HepG2 (cell line): ENCODE results near the gene ANKRD39. TPM values are rescaled to one million over a fixed set of nuclear protein-coding genes. Genes with fewer than 3 reads are reported as not detected.

Experiments used
- ATAC-seq: fragments of 200-7000 bp; cut with Tn5 transposase; 3 replicates; pipeline ENCODE4 v1.9.1; 2020; ENCODE audit warnings: mild to moderate bottlenecking, moderate library complexity
- BruUV-seq: library from RNA; stranded (reverse); fragments of 400-500 nt; replicated peaks from 2 replicates; lab custom pipeline; 2021; lab: Mats Ljungman, UMichigan
- CTCF ChIA-PET: fragments of 300-600 bp; formaldehyde crosslinking; extraction: SDS; loops from one replicate; lab custom pipeline; 2021; ENCODE audit warnings: low total read pairs, inconsistent platforms, low intra/inter-chr PET ratio; lab: Yijun Ruan, JAX
- POLR2A ChIA-PET: fragments of 350-600 bp; sonication (Branson Sonifier 250); formaldehyde crosslinking; loops from one replicate; lab custom pipeline; 2020; ENCODE audit warnings: antibody characterized with exemption, inconsistent platforms; lab: Yijun Ruan, JAX
- DNase-seq: peaks from one replicate; pipeline ENCODE4 v3.0.0-alpha.2; 2015; ENCODE audit warnings: low spot score
- FAIRE-seq: peaks from 3 replicates; lab custom pipeline; 2011; peaks lifted over from hg19 to GRCh38; lab: Jason Lieb, UNC
- H2AFZ ChIP-seq: one replicate; pipeline ENCODE4 v1.6.1; 2011; ENCODE audit warnings: low read length, inconsistent platforms
- H3K27ac ChIP-seq: fragments of 300-600 bp; 3 replicates; pipeline ENCODE4 v1.8.0; 2011; ENCODE audit warnings: mixed run types, mild to moderate bottlenecking, mixed read lengths, low read length, inconsistent platforms; ENCODE audit not compliant: insufficient read depth; ENCODE audit errors: extremely low read length
- H3K27me3 ChIP-seq, 2 experiments: fragments of 200-600 bp in 1 of 2; 2 replicates in 1 of 2; 3 replicates in 1 of 2; pipeline versions ENCODE4 v1.6.0 to v1.8.0; 2011; ENCODE audit warnings: low read length in 2 of 2, mild to moderate bottlenecking in 2 of 2, moderate library complexity in 2 of 2, inconsistent platforms in 1 of 2; ENCODE audit not compliant: insufficient read depth in 2 of 2, control insufficient read depth in 1 of 2
- H3K36me3 ChIP-seq, 2 experiments: fragments of 200-600 bp in 1 of 2; replicated peaks in 1 of 2; 2 replicates in 1 of 2; 3 replicates in 1 of 2; pipeline versions ENCODE4 v1.5.1 to v1.8.0; 2011; ENCODE audit warnings: low read length in 2 of 2, inconsistent platforms in 1 of 2; ENCODE audit not compliant: insufficient read depth in 2 of 2, control insufficient read depth in 1 of 2
- H3K4me1 ChIP-seq: 2 replicates; pipeline ENCODE4 v1.5.1; 2012; ENCODE audit warnings: low read length, inconsistent platforms; ENCODE audit not compliant: insufficient read depth
- H3K4me2 ChIP-seq: 2 replicates; pipeline ENCODE4 v1.6.0; 2011; ENCODE audit warnings: low read depth, low read length, inconsistent platforms
- H3K4me3 ChIP-seq, 3 experiments: fragments of 200-600 bp in 1 of 3; sonication (generic), shearing (Covaris generic) in 1 of 3; replicated peaks in 1 of 3; 2 replicates each; pipeline ENCODE4 v1.5.1; 2011 to 2016; ENCODE audit warnings: low read length in 3 of 3, inconsistent platforms in 2 of 3, low read depth in 2 of 3, mild to moderate bottlenecking in 2 of 3, control low read depth in 1 of 3, mixed read lengths in 1 of 3; ENCODE audit not compliant: insufficient read depth in 1 of 3
- H3K79me2 ChIP-seq: one replicate; pipeline ENCODE4 v1.6.1; 2011; ENCODE audit warnings: low read length, inconsistent platforms; ENCODE audit not compliant: insufficient read depth
- H3K9ac ChIP-seq: 2 replicates; pipeline ENCODE4 v1.6.0; 2011; ENCODE audit warnings: mild to moderate bottlenecking, low read depth, low read length, inconsistent platforms; ENCODE audit not compliant: insufficient read depth
- H3K9me3 ChIP-seq: 2 replicates; pipeline ENCODE4 v1.5.1; 2012; ENCODE audit warnings: mild to moderate bottlenecking, low read length
- H4K20me1 ChIP-seq: 2 replicates; pipeline ENCODE4 v1.6.0; 2011; ENCODE audit warnings: inconsistent platforms, mild to moderate bottlenecking, low read length, moderate library complexity; ENCODE audit not compliant: insufficient read depth
- IRX3 ChIP-seq: sonication (generic); formaldehyde crosslinking; IDR thresholded peaks from 2 replicates; pipeline ENCODE4 v1.8.1; 2023; ENCODE audit warnings: mild to moderate bottlenecking, low read depth, missing genetic modification reagents, borderline replicate concordance
- JARID2 ChIP-seq: sonication (generic); formaldehyde crosslinking; IDR thresholded peaks from 2 replicates; pipeline ENCODE4 v1.8.1; 2023; ENCODE audit warnings: missing genetic modification reagents, inconsistent platforms; ENCODE audit not compliant: insufficient replicate concordance
- PHF20 ChIP-seq: sonication (generic); formaldehyde crosslinking; IDR thresholded peaks from 2 replicates; pipeline ENCODE4 v1.5.0; 2020; ENCODE audit warnings: mild to moderate bottlenecking, missing genetic modification reagents
- REL ChIP-seq: sonication (generic); formaldehyde crosslinking; conservative IDR thresholded peaks from 2 replicates; pipeline ENCODE4 v1.8.0; 2022; ENCODE audit warnings: mild to moderate bottlenecking, missing genetic modification reagents, moderate library complexity
- RFXANK ChIP-seq: IDR thresholded peaks from 2 replicates; pipeline ENCODE4 v1.6.1; 2016
- SAFB2 ChIP-seq: sonication (generic); formaldehyde crosslinking; IDR thresholded peaks from 2 replicates; pipeline ENCODE4 v1.5.1; 2020; ENCODE audit warnings: missing genetic modification reagents, low read depth, mild to moderate bottlenecking, borderline replicate concordance
- SIX4 ChIP-seq: sonication (generic); formaldehyde crosslinking; IDR thresholded peaks from 2 replicates; pipeline ENCODE4 v1.4.0; 2020; ENCODE audit warnings: missing genetic modification reagents
- SRSF4 ChIP-seq: fragments of 200-400 bp; formaldehyde crosslinking; IDR thresholded peaks from one replicate; pipeline ENCODE4 v1.6.1; 2018; ENCODE audit warnings: mild to moderate bottlenecking, low read depth, low read length, moderate library complexity; ENCODE audit not compliant: poor library complexity, severe bottlenecking
- ZKSCAN1 ChIP-seq: fragments of 150-350 bp; IDR thresholded peaks from 2 replicates; pipeline ENCODE4 v1.6.1; 2014; ENCODE audit warnings: low read length
- ZKSCAN5 ChIP-seq: sonication (generic); formaldehyde crosslinking; IDR thresholded peaks from 2 replicates; pipeline ENCODE4 v1.5.1; 2020; ENCODE audit warnings: mild to moderate bottlenecking, missing genetic modification reagents
- ZMYM4 ChIP-seq: sonication (generic); formaldehyde crosslinking; IDR thresholded peaks from 2 replicates; pipeline ENCODE4 v1.8.1; 2023; ENCODE audit warnings: mild to moderate bottlenecking, missing genetic modification reagents
- ZNF234 ChIP-seq: sonication (generic); formaldehyde crosslinking; conservative IDR thresholded peaks from 2 replicates; pipeline ENCODE4 v1.5.1; 2020; ENCODE audit warnings: mild to moderate bottlenecking, missing genetic modification reagents
- ZNF75D ChIP-seq: sonication (generic); formaldehyde crosslinking; IDR thresholded peaks from 2 replicates; pipeline ENCODE4 v1.8.1; 2023; ENCODE audit warnings: missing genetic modification reagents, mild to moderate bottlenecking, borderline replicate concordance
- WGBS: methylation state at CpG from one replicate; pipeline ENCODE4 v1.1.6; 2017; ENCODE audit warnings: low lambda C conversion rate; 5-methylcytosine and 5-hydroxymethylcytosine counted together
- in situ Hi-C: cut with HindIII; loops from 2 replicates; pipeline ENCODE4 v1.10.0; 2017; ENCODE audit warnings: low pct_unique_long_range_greater_than_20kb; ENCODE audit not compliant: extremely low pct_ligation_motif_present
- intact Hi-C: fragments of 100-400 bp; cut with micrococcal nuclease; formaldehyde crosslinking; loops from one replicate; pipeline ENCODE4 v1.10.0; 2022; ENCODE audit not compliant: unreplicated experiment
- polyA plus RNA-seq, 8 experiments: library from polyadenylated mRNA; depleted of rRNA in 3 of 8; stranded (reverse) in 7 of 8; unstranded in 1 of 8; fragments of >200 nt; fragmentation: Illumina TruSeq in 4 of 8; extraction: Trizol in 4 of 8; gene quantifications; 2 replicates each; pipeline versions ENCODE4 v1.2.1 to v1.2.3, GENCODE V29; 2011 to 2016; ENCODE audit warnings: low read depth in 4 of 8, missing spikeins in 1 of 8, mixed read lengths in 1 of 8; ENCODE audit not compliant: insufficient read depth in 1 of 8
- total RNA-seq, 5 experiments: library from RNA; depleted of rRNA; stranded (reverse); fragments of >200 nt; fragmentation: Illumina TruSeq; extraction: Trizol; gene quantifications; 2 replicates each; pipeline ENCODE4 v1.2.3, GENCODE V29; 2016; ENCODE audit warnings: low read depth in 1 of 5
- TF ChIP-seq, protein P1 (sequence below): sonication (generic); formaldehyde crosslinking; IDR thresholded peaks from 2 replicates; pipeline ENCODE4 v1.4.0; 2020; ENCODE audit warnings: missing genetic modification reagents
- TF ChIP-seq, protein P2 (sequence below): sonication (generic); formaldehyde crosslinking; IDR thresholded peaks from 2 replicates; pipeline ENCODE4 v1.5.1; 2020; ENCODE audit warnings: mild to moderate bottlenecking, missing genetic modification reagents, moderate library complexity
- TF ChIP-seq, protein P3 (sequence below): sonication (generic); formaldehyde crosslinking; IDR thresholded peaks from 2 replicates; pipeline ENCODE4 v1.8.0; 2022; ENCODE audit warnings: missing genetic modification reagents, mild to moderate bottlenecking, inconsistent platforms, borderline replicate concordance

Gene ANKRD39
- total and polyA plus RNA-seq, 2 of the 13 experiments (the other 11 are each of a cell fraction or from before 2014, with no cell fraction given): 23.2 to 24.8 TPM

DNA sequence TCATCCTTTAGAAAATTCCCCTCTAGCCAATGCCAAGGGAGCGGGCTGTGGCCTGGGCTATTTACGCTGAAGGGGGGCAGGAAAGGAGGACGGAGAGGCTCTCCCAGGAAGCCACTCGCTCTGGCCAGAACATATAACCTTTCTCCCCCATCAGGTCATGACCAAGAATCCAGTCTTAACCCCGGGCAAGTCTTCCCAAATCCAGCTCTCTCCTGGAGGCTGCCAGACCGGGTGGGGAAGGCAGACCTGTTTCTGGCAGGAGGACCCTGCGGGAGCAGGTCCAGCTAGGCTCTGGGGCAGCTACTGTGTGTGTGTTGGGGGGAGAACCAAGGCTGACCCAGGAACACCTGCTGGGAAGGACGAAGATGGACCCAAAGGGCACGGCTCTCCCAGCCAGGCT is 25.5 kb upstream of the ANKRD39 start (continued):
- TF ChIP-seq, protein P1, sequence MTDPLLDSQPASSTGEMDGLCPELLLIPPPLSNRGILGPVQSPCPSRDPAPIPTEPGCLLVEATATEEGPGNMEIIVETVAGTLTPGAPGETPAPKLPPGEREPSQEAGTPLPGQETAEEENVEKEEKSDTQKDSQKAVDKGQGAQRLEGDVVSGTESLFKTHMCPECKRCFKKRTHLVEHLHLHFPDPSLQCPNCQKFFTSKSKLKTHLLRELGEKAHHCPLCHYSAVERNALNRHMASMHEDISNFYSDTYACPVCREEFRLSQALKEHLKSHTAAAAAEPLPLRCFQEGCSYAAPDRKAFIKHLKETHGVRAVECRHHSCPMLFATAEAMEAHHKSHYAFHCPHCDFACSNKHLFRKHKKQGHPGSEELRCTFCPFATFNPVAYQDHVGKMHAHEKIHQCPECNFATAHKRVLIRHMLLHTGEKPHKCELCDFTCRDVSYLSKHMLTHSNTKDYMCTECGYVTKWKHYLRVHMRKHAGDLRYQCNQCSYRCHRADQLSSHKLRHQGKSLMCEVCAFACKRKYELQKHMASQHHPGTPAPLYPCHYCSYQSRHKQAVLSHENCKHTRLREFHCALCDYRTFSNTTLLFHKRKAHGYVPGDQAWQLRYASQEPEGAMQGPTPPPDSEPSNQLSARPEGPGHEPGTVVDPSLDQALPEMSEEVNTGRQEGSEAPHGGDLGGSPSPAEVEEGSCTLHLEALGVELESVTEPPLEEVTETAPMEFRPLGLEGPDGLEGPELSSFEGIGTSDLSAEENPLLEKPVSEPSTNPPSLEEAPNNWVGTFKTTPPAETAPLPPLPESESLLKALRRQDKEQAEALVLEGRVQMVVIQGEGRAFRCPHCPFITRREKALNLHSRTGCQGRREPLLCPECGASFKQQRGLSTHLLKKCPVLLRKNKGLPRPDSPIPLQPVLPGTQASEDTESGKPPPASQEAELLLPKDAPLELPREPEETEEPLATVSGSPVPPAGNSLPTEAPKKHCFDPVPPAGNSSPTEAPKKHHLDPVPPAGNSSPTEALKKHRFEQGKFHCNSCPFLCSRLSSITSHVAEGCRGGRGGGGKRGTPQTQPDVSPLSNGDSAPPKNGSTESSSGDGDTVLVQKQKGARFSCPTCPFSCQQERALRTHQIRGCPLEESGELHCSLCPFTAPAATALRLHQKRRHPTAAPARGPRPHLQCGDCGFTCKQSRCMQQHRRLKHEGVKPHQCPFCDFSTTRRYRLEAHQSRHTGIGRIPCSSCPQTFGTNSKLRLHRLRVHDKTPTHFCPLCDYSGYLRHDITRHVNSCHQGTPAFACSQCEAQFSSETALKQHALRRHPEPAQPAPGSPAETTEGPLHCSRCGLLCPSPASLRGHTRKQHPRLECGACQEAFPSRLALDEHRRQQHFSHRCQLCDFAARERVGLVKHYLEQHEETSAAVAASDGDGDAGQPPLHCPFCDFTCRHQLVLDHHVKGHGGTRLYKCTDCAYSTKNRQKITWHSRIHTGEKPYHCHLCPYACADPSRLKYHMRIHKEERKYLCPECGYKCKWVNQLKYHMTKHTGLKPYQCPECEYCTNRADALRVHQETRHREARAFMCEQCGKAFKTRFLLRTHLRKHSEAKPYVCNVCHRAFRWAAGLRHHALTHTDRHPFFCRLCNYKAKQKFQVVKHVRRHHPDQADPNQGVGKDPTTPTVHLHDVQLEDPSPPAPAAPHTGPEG (CRISPR knock-in tag): no peak
- no peak for TF ChIP-seq SAFB2 (CRISPR knock-in tag)
- no peak for TF ChIP-seq IRX3 (CRISPR knock-in tag)
- TF ChIP-seq, all 625 proteins: peak for 0

DNA sequence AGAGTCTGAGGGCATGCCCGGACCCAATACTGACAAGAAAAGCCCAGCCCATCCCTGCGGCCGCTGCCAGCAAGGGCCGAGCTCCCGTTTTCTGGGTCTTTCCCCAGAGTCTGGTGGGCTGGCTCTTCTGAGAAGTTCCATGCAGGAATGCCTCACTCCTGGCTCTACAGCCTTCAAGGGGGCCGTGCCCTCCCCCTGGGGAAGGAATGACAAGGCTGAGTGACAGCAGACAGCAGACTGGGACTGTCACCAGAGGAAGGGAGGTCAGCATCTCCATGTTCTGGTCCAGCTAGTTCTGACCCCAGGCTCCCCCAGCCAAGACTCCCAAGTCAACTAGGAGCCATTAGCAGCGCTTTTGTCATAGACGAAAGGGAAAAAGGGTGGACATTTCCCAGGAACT is 25.1 kb upstream of the ANKRD39 start:
- H3K4me2 ChIP-seq: no peak overlapping the region
- H3K9me3 ChIP-seq: no peaks in the 10 kb centered on the region
- H3K9ac ChIP-seq: no peak overlapping the region
- H4K20me1 ChIP-seq: no peaks in the 10 kb centered on the region; the same call in 1 of the 2 replicates
- ChIA-PET CTCF (no interaction called here), POLR2A (interaction anchor here (1.5 kb wide), 1 partner anchor 21 kb away, joined by 4 read pairs; no protein-coding TSS in a partner anchor)
- no peaks in the 10 kb centered on the region for H3K79me2 ChIP-seq
- in situ Hi-C loops (no loop called here), intact Hi-C loops (no loop called here)
- BruUV-seq: no TSS peak
- H3K27me3 ChIP-seq: peaks cover 37 to 94% of the 10 kb centered on the region in 2 experiments
- FAIRE-seq (no peak), ATAC-seq (no peak), DNase-seq (no peak)
- H2AFZ ChIP-seq: no peak overlapping the region
- H3K27ac ChIP-seq: no peak overlapping the region
- no peaks in the 10 kb centered on the region for H3K4me1 ChIP-seq
- 32% methylated on average over 4 of the region's 8 CpGs for WGBS
- no peaks in the 10 kb centered on the region for H3K36me3 ChIP-seq
- no peak overlapping the region for H3K4me3 ChIP-seq
- TF ChIP-seq ZKSCAN1 (no peak), ZNF234 (no peak), SRSF4 (no peak), ZKSCAN5 (CRISPR knock-in tag) (no peak), REL (CRISPR knock-in tag) (no peak), SIX4 (CRISPR knock-in tag) (no peak), ZMYM4 (CRISPR knock-in tag) (no peak), ZNF75D (CRISPR knock-in tag) (no peak), RFXANK (no peak), JARID2 (no peak), PHF20 (CRISPR knock-in tag) (no peak)
- TF ChIP-seq, protein P2, sequence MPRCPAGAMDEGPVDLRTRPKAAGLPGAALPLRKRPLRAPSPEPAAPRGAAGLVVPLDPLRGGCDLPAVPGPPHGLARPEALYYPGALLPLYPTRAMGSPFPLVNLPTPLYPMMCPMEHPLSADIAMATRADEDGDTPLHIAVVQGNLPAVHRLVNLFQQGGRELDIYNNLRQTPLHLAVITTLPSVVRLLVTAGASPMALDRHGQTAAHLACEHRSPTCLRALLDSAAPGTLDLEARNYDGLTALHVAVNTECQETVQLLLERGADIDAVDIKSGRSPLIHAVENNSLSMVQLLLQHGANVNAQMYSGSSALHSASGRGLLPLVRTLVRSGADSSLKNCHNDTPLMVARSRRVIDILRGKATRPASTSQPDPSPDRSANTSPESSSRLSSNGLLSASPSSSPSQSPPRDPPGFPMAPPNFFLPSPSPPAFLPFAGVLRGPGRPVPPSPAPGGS (CRISPR knock-in tag): no peak
- TF ChIP-seq, protein P3, sequence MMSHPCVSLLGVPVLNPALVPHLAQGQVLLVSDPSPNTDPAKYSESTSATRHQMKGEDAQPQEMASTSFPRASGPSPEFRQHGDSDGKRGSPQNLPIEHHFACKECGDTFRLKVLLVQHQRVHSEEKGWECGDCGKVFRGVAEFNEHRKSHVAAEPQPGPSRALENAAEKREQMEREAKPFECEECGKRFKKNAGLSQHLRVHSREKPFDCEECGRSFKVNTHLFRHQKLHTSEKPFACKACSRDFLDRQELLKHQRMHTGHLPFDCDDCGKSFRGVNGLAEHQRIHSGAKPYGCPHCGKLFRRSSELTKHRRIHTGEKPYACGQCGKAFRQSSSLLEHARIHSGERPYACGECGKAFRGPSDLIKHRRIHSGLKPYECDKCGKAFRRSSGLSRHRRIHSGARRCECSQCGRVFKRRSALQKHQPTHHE (CRISPR knock-in tag): no peak
